ENCODE measurements around the gene NRXN2.

Gene NRXN2

GRCh38 chr11:64619811-64620380 lies 103.1 kb downstream of the NRXN2 start:
- no peak for DNase-seq (ENCODE audit: low spot score)
- no peak for TF ChIP-seq CTCF (IDR thresholded peaks at IDR 0.05; ENCODE audit: extremely low read depth, missing control alignments)

- DNase-seq (ENCODE audit: low spot score): no peak
- TF ChIP-seq CTCF (IDR thresholded peaks at IDR 0.05; ENCODE audit: extremely low read depth, missing control alignments): no peak
These were observed 103.8 kb downstream of the NRXN2 start for GRCh38 chr11:64619196-64619595.

GRCh38 chr11:64616817-64617216 lies 106.2 kb downstream of the NRXN2 start:
- no peak for DNase-seq (ENCODE audit: low spot score)
- no peak for TF ChIP-seq CTCF (IDR thresholded peaks at IDR 0.05; ENCODE audit: extremely low read depth, missing control alignments)

GRCh38 chr11:64614917-64615316 lies 108.1 kb downstream of the NRXN2 start:
- no peak for TF ChIP-seq CTCF (IDR thresholded peaks at IDR 0.05; ENCODE audit: extremely low read depth, missing control alignments)

GRCh38 chr11:64613648-64614047 lies 109.3 kb downstream of the NRXN2 start:
- no peak for TF ChIP-seq CTCF (IDR thresholded peaks at IDR 0.05; ENCODE audit: extremely low read depth, missing control alignments)
- no peak for DNase-seq (ENCODE audit: low spot score)

More at GRCh38 chr11:64614917-64615316, 108.1 kb downstream of the NRXN2 start:
- no peak for DNase-seq (ENCODE audit: low spot score)

- no peak for TF ChIP-seq CTCF (IDR thresholded peaks at IDR 0.05; ENCODE audit: extremely low read depth, missing control alignments)
- no peak for DNase-seq (ENCODE audit: low spot score)
These were observed 110.9 kb downstream of the NRXN2 start for GRCh38 chr11:64611869-64612646.

GRCh38 chr11:64611176-64611575 lies 111.8 kb downstream of the NRXN2 start:
- DNase-seq (ENCODE audit: low spot score): no peak
- TF ChIP-seq CTCF (IDR thresholded peaks at IDR 0.05; ENCODE audit: extremely low read depth, missing control alignments): no peak
